NCI-H526 treated with DMSO at 0.1 percent for 48 hours (cell line): ENCODE results near the gene CAMK2N2.
A peak's percentile ranks its signal among the peaks of the same experiment; 100 is the strongest.

Experiments used
- DNase-seq: peaks from one replicate; lab custom pipeline; 2025; lab: John Stamatoyannopoulos, UW

The CAMK2N2 gene

DNA sequence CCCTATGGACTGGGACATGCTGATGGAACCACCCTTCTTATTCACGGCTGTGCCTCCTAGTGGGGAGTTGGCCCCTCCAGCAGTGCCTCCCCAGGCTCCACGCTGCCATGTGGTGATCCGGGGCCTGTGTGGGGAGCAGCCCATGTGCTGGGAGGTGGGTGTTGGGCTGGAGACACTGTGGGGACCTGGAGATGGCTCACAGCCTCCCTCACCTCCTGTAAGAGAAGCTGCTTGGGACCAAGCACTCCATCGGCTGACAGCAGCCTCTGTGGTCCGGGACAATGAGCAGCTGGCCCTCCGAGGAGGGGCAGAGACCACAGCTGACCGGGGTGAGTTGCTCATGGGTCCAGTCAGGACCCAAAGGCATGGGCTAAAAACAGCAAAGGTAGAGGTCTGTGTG lies 21.6 kb downstream of the CAMK2N2 start:
- no peak for DNase-seq

GRCh38 chr3:184239221-184239620 lies 22.1 kb downstream of the CAMK2N2 start:
- DNase-seq = no peak

DNA sequence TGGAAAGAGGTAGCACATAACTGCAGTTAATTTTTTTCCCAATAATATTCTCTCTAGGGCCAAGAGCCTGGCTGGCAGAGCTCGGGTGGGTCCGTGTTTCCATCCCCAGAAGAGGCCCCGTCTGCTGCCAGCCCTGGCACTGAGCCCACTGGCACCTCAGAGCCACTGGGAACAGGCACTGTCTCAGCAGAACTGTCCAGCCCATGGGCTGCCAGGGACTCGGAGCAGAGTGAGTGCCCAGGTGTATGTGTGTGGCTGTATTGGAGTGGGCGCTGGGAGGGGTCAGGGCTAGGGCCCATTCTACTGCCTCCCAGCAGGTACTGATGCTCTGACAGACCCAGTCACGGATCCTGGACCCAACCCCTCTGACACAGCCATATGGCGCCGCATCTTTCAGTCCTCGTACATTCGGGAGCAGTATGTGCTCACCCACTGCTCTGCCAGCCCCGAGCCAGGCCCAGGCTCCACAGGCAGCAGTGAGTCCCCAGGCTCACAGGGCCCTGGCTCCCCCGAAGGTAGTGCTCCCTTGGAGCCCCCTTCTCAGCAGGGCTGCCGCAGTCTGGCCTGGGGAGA lies 23.0 kb downstream of the CAMK2N2 start:
- DNase-seq = no peak

DNA sequence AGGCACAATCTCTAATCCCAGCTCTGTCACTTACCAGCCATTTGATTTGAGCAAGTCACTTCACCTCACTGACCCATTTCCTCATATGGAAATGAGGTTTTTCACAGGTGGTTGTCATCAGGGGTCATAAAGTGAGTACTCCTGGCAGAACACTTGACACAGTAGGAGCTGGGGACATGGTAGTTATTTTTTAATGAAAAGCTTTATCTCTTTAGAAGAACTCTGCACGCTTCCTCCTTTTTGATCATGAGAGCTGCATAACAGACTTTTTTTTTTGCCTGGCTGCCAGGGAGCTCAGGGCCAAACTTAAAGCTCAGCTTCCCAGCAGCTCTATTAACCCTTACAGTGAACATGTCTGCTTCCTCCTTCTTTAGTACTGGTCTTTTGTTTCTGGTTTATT lies 23.5 kb downstream of the CAMK2N2 start:
- DNase-seq = no peak

DNA sequence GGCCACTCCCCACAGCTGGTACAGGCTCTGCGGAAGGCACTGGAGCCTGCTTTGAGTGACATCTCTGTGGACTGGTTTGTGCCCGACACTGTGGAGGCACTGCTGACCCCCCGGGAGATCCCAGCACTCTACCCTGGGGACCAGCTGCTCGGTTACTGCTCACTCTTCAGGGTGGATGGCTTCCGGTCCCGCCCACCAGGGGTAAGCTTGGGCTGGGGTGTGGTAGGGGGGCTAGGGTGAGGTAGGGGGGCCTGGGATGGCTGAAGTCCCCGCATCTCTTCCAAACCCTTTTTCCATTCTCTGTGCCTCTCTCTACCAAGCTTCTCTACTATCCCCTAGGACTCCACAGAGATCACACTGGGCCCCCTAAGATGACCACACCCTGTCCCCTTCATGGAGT lies 24.1 kb downstream of the CAMK2N2 start:
- no peak for DNase-seq

GRCh38 chr3:184236636-184237035 lies 24.7 kb downstream of the CAMK2N2 start:
- DNase-seq = no peak

DNA sequence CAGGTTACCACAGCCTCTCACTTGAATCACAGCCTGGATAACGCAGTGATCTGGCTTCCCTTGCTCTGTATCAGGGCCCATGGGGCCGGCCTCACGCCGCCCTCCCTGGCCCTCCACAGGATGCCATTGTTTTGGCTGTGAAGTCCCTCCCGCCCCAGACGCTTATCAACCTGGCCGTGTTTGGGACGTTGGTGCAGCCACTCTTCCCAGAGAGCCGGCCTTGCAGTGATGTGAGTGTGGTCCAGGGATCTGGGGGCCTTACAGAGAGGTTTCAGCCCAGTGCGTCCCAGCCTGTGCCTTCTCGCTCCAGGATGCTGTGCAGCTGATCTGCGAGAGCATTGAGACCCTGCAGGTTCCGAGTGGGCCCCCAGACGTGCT lies 25.3 kb downstream of the CAMK2N2 start:
- no peak for DNase-seq

- DNase-seq = peak; percentile 26
Measured at GRCh38 chr3:184235381-184236032, 25.8 kb downstream of the CAMK2N2 start.

DNA sequence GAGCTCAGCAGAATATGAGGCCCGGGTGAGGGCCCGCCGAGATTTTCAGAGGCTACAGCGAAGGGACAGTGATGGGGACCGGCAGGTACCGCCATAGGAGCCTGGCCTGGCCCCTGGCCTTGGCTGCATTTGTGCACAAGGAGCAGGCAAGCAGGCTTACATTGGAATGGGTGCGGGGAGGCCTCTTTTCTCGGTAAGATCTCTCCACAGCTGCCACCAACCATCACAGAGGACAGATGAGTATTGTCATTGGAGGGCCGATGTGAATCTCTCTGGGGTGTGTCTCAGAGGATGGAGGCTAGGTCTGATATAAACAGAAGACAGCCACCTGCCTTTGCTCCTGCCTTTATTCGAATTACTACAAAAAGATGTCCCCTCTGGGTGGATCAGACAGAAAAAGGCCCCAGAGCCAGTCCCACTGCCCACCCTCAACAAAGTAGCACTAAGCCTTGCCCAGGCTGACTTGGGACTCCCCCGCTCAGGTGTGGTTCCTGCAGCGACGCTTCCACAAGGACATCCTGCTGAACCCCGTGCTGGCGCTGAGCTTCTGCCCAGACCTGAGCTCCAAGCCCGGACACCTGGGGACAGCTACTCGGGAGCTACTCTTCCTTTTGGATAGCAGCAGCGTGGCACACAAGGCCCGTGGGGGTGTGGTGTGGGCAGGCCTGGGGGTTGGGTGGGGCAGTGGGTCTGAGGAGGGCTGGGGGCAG lies 26.5 kb downstream of the CAMK2N2 start:
- DNase-seq = no peak

DNA sequence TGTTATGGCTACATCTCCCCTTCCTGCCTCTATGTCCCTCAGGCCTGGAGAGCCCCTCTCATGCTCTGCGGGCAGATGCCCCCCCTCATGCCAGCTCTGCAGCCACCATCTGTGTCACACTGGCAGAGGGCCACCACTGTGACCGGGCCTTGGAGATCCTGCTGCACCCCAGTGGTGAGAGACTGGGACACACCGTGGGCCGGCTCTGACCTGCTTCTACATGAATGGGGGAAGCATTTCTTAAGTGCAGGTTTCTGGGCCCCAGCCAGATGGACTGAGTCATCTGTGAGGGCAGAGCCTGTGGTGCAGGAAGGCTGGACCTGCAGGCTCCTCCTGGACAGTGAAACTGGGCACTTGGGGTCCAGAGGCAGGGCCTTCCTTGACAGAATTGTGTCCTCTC lies 27.1 kb downstream of the CAMK2N2 start:
- no peak for DNase-seq

- no peak for DNase-seq
Measured at GRCh38 chr3:184233127-184233843, 28.1 kb downstream of the CAMK2N2 start.

DNA sequence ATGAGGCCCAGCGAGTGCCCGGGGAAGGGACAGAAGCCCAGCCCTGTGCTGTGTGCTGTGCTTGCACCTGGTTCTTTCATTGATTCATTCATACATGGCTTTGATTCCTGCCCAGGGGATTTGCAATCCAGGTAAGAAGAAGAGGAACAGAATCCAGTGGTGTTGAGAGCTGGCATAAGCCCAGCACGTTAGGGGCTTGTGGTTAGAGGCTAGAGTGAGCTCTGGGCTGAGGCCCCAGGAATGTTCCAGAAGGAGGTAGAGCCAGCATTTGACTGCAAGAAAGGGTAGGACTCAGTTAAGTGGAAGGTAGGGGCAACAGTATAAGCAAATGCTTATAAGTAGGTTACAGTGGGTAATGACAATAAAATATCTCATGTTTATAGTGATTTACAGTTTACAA lies 29.7 kb downstream of the CAMK2N2 start:
- peak; percentile 4 for DNase-seq

DNA sequence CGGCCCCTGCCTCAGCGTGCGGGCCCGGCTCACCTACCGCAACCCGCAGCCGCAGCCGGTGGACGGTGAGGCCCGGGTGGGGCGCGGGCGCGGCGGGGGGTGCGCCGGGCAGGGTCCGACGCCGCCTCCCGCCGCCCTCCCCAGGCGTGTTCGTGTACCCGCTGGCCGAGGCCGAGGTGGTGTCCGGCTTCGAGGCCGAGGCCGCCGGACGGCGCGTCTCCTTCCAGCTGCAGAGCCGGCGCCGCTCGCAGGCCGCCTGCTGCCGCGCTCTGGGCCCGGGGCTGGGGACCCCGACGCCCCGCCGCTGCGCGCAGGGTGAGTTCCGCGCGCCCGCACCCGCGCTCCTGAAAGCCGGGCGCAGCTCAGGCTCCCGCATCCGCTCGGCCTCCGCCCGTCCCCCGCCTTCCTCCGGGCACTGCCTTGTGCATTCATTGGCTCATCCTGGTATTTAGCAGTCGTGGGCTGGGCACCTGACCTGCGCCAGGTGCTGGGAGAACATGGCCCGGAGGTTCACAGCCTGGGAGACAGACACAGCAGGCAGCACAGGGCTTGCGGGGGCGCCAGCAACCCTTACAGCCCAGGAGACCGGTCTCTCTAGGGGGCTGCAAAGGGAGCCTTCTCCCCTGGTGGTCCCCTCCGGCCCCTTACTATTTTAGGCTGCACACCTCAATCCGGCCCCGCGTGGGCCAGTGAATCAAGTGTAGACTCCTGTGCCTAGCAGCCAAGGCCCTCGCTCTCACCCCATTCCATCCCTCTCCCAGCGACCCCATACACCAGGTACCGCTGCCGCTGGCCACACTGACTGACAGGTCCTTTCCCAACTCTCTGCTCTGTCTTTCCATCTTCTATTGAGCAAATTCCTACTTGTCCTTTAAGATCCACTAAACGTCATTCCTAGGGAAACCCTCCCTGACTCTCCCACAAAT lies 30.5 kb downstream of the CAMK2N2 start:
- peak; percentile 57 for DNase-seq

DNA sequence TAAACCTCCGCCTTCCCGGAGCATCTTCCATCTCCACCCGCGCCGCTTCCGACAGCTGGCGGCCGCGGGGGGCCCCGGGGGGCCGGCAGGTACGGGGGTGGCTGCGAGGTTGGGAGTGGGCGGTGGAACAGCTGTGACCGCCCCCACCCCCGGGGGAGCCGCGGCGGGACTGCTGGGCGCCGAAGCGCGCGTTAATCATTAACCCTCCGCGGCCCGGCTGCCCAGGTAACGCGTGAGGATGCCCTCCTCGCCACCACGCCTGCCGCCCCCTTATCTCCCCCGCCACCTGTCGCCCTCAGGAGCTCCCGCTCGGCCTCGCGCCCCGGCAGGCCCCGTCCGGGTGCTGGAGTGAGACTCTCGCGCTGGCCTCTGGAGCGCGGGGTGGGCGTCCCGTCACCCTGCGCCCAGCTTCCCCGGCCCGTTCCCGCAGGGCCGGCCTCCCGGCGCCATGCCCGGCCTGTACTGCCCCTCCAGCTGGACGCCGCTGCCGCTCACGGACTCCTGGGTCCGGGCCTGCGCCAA lies 31.2 kb downstream of the CAMK2N2 start:
- DNase-seq = peak; percentile 22

DNA sequence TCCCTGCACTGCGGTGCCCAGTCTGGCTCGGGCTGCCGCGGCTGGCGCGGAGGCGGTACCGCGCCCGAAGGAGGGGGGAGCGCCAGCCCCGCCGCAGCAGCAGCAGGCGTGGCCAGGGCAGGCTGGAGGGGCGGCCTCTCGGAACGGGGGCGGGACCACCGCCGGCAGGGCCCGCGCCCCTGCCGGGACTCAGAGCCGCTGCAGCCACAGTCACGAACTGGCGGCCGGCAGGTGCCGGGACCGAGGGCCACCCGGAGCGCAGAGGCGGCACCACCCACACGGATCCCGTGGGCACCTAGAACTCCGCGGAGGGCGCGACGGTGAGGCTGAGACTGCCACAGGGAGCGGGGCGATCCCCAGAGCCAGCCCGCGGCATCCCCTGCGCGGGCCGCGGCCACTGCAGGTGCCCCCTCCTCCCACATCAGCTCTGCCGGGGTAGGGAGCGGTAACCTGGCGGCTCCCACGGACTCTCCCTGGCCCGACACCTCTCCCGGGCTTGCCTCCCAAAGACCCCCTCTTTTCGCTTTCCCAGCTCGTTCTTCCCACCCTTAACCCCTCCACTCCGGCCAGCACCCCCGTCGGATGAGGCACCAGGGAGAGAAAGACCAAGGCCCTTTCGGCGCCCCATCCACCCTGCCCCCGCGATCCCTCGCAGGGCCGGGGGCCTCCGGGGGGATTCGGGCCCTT lies 31.8 kb downstream of the CAMK2N2 start, which contains the start of gene VWA5B2:
TSS of gene VWA5B2 (plus strand) at position 192 of the 687 bp plus-strand sequence. CDS start 944 bp downstream, outside the sequence.
- peak; percentile 64 for DNase-seq

DNA sequence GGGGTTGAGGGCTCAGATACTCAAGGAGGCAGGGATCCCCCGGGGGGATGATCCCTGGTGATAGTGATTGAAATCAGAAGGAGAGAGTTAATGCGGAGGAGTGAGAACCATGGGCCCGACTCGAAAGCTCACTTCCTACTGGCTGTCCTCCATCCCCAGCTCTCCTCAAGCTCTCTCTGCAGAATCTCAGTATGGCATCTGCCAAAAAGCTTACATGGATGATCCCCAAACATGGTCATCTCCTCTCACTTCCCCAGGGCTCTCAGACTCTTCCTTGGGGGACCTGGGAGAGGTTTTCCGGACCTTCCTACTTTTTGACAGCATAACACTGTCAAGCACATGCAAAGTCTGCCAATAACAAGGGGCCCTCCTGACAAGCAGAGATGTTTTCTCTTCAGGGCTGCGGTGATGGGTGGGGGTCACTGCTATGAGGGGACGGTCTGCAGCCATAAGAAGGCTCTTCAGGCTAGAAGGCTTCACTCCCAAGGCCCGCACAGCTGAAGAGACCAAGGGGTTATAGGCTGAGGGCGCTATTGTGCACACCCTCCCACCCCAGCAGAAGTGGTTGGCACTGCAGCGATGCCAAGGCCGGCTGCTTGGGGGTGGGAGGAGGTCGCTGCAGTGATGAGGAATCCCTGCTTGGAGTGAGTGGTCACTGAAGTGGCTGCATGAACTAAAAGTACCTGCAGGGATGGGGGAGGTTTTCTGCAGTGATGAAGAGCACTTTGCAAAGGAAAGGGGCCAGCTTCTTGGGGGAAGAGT lies 32.8 kb downstream of the CAMK2N2 start:
- DNase-seq = no peak

- DNase-seq = peak; percentile 9
Measured at GRCh38 chr3:184227481-184227935, 33.8 kb downstream of the CAMK2N2 start.

DNA sequence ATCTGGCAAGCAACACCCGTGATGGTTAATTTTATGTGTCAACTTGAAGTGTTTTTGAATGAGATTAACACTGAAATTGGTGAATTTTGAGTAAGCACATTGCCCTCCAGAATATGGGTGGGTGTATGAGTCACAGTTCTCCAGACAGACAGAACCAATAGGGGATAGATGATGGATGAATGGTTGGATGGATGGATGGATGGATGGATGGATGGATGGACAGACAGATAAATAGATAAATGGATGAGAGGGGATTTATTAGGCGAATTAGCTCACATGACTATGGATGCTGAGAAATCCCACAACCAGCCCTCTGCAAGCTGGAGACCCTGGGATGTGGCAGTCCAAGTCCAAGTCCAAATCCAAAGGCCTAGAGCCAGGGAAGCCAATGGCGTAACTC lies 37.4 kb downstream of the CAMK2N2 start:
- no peak for DNase-seq

DNA sequence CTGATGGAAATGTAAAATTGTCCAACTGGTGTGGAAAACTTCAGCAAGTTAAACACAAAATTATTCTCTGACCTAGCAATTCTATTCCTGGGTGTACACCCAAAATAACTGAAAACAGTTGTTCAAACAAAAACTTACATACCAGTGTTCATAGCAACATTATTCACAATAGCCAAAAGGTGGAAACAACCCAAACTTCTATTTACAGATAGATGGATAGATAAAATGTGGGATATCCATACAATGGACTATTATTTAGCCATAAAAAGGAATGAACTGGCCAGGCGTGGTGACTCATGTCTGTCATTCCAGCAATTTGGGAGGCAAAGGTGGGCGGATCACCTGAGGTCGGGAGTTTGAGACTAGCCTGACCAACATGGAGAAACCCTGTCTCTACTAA lies 38.8 kb downstream of the CAMK2N2 start:
- no peak for DNase-seq

- DNase-seq = no peak
Measured at GRCh38 chr3:184218814-184219213, 42.5 kb downstream of the CAMK2N2 start.
